ENCODE data around the gene FAM228A. TPM values are rescaled to one million over a fixed set of nuclear protein-coding genes. Genes with fewer than 3 reads are reported as not detected.

The FAM228A gene
- total RNA-seq, 1 experiment from 2014 or later = not detected

DNA sequence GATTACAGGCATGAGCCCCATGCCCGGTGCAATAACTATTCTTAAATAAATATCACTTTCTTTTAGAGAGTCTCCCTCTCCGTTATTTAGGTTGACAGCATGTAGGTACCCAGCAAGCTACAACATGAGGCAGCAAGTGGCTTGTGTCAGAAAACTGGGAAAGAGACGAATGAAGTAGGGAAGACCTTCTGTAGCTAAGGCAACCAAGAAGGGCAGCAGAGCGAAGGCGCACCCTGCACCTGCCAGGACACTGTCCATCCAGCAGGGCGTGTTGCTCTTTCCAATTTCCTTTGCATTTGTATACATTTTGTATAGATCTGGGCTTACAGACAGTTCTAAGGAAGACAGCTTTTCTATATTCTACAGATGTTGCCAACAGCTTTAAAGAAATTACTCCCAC is 48.1 kb downstream of the FAM228A start:
- no peak for DNase-seq (ENCODE audit: low spot score)

- DNase-seq (ENCODE audit: low spot score) = no peak
Observed at GRCh38 chr2:24225499-24226242, 50.8 kb downstream of the FAM228A start.

DNA sequence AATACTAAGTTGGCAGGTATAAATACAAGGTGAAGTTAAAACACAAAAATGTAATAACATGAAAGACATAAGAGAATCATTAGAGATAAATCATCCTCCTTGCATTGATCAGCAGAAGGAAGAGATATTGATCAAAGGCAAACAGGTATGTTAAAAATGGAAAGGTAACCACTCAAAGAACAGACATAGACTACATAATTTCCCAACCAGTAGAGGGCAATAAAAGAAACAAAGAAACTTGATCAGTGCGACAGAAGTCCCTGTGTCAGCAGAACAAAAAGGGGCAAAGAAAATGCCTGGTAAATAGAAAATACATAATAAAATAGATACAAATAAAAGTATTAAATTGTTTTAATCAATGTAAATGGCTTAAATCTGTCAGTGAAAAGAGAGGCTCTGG is 53.6 kb downstream of the FAM228A start:
- DNase-seq (ENCODE audit: low spot score) = peak; percentile 31

GRCh38 chr2:24231461-24231881 is 56.6 kb downstream of the FAM228A start:
- DNase-seq (ENCODE audit: low spot score) = no peak

DNA sequence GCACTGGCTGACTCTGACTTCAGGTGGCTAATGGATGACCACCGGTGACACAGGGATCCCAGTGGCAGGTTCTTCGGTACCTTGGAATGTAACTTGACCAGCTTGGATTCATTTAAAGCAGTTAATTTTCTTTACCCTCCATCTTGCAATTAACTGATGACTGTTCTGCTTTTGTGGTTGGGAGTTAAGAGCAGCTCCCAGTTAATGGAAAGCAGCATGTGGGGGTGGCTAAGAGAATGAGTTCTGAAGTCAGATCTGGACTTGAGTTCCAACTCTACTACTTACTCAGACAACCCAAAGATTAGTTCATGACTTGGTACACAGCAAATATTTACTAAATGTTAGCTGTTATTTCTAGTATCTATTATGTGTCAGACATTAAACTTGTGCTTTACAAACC is 58.5 kb downstream of the FAM228A start:
- DNase-seq (ENCODE audit: low spot score) = no peak

DNA sequence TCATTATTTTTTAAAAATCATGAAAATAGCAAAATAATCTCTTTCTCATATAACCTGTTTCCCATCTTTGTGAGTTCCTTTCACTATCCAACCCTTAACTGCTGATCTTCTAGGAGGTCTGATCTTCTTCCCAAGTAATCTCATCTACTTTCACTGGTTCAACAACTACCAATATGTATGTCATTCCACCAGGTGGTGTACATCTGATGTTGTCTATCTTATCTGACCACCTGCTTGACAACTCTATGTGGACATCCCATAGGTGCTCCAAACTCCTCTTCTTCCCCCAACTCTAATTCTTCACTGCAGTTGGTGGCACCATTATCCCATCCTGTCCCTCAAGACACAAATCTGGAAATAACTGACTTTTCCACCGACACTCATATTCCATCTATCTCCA is 62.5 kb downstream of the FAM228A start:
- DNase-seq (ENCODE audit: low spot score) = no peak

GRCh38 chr2:24238158-24238557 is 63.3 kb downstream of the FAM228A start:
- DNase-seq (ENCODE audit: low spot score) = no peak

- no peak for DNase-seq (ENCODE audit: low spot score)
Observed at GRCh38 chr2:24239553-24239952, 64.7 kb downstream of the FAM228A start.

Other genes starting within 250 kb of the FAM228A start
- 6.6 and 10.2 TPM in 2 replicates for gene ATAD2B, start 247.9 kb upstream of the FAM228A start, total RNA-seq (2014; rRNA removed; shearing (Covaris generic))
- gene UBXN2A, start 234.6 kb upstream of the FAM228A start, total RNA-seq (2014; rRNA removed; shearing (Covaris generic)) = 2.8 and 4.7 TPM in 2 replicates
- gene MFSD2B, start 165.0 kb upstream of the FAM228A start, total RNA-seq (2014; rRNA removed; shearing (Covaris generic)) = not detected in 2 replicates
- gene WDCP, start 127.7 kb upstream of the FAM228A start, total RNA-seq (2014; rRNA removed; shearing (Covaris generic)) = 2.7 and 6.4 TPM in 2 replicates
- not detected in 2 replicates for gene FKBP1B, start 125.3 kb upstream of the FAM228A start, total RNA-seq (2014; rRNA removed; shearing (Covaris generic))
- 112 and 128 TPM in 2 replicates for gene SF3B6, start 98.7 kb upstream of the FAM228A start, total RNA-seq (2014; rRNA removed; shearing (Covaris generic))
- 28.7 and 28.9 TPM in 2 replicates for gene TP53I3, start 90.2 kb upstream of the FAM228A start, total RNA-seq (2014; rRNA removed; shearing (Covaris generic))
- gene PFN4, start 51.7 kb upstream of the FAM228A start, total RNA-seq (2014; rRNA removed; shearing (Covaris generic)) = not detected in 2 replicates
- 0.76 and 4.5 TPM in 2 replicates for gene FAM228B, start 51.6 kb upstream of the FAM228A start, total RNA-seq (2014; rRNA removed; shearing (Covaris generic))
- gene ITSN2, start 185.5 kb downstream of the FAM228A start, total RNA-seq (2014; rRNA removed; shearing (Covaris generic)) = 20.1 and 28.1 TPM in 2 replicates